HEK293 (cell line): Measurements from ENCODE around the gene SPTLC2.
A peak's percentile ranks its signal among the peaks of the same experiment; 100 is the strongest.

Experiments used
- CTCF ChIA-PET: fragments of 350-600 bp; formaldehyde crosslinking; extraction: SDS; loops from one replicate; lab custom pipeline; 2021; ENCODE audit warnings: antibody characterized with exemption; lab: Yijun Ruan, JAX
- POLR2A ChIA-PET: fragments of 300-600 bp; formaldehyde crosslinking; extraction: SDS; loops from one replicate; lab custom pipeline; 2020; ENCODE audit warnings: antibody characterized with exemption, inconsistent platforms; lab: Yijun Ruan, JAX
- H3K27ac ChIP-seq: fragments of 200-500 bp; sonication (Bioruptor generic); 2 replicates; pipeline ENCODE4 v1.5.1; 2014; ENCODE audit warnings: low read depth, low read length, control low read depth, inconsistent platforms; ENCODE audit errors: extremely low read depth
- H3K36me3 ChIP-seq, 2 experiments: fragments of 200-500 bp in 1 of 2; sonication (Bioruptor generic) in 1 of 2; 1 replicate in 1 of 2; 2 replicates in 1 of 2; pipeline ENCODE4 v1.5.1; 2014 to 2017; ENCODE audit warnings: inconsistent platforms in 2 of 2, low read length in 2 of 2; ENCODE audit not compliant: control insufficient read depth in 2 of 2, insufficient read depth in 1 of 2
- H3K4me1 ChIP-seq: fragments of 200-500 bp; sonication (Bioruptor generic); 2 replicates; pipeline ENCODE4 v1.5.1; 2014; ENCODE audit warnings: mild to moderate bottlenecking, low read length, inconsistent platforms; ENCODE audit not compliant: control insufficient read depth, insufficient read depth
- H3K4me3 ChIP-seq: 2 replicates; pipeline ENCODE4 v1.5.1; 2011; ENCODE audit warnings: low read depth, mild to moderate bottlenecking, control low read depth, low read length, moderate library complexity
- H3K9me3 ChIP-seq: fragments of 200-500 bp; sonication (Bioruptor generic); 2 replicates; pipeline ENCODE4 v1.5.1; 2014; ENCODE audit warnings: low read depth, low read length, inconsistent platforms; ENCODE audit not compliant: control insufficient read depth, insufficient read depth
- CTCF ChIP-seq: fragments of 450-650 bp; formaldehyde crosslinking; IDR thresholded peaks from 2 replicates; pipeline ENCODE4 v1.5.1; 2016; ENCODE audit warnings: missing biosample characterization, missing genetic modification characterization
- GLIS2 ChIP-seq: fragments of 450-650 bp; formaldehyde crosslinking; IDR thresholded peaks from 2 replicates; pipeline ENCODE4 v1.5.1; 2016; ENCODE audit warnings: missing biosample characterization, missing genetic modification characterization
- IKZF3 ChIP-seq: fragments of 450-650 bp; IDR thresholded peaks from 2 replicates; pipeline ENCODE4 v1.5.0; 2018; ENCODE audit warnings: missing biosample characterization, mild to moderate bottlenecking, missing genetic modification characterization, moderate library complexity
- KLF8 ChIP-seq: fragments of 450-650 bp; formaldehyde crosslinking; IDR thresholded peaks from 2 replicates; pipeline ENCODE4 v1.5.1; 2016; ENCODE audit warnings: missing biosample characterization, missing genetic modification characterization
- OVOL3 ChIP-seq: fragments of 450-650 bp; formaldehyde crosslinking; IDR thresholded peaks from 2 replicates; pipeline ENCODE4 v1.5.1; 2016; ENCODE audit warnings: missing biosample characterization, missing genetic modification characterization
- SCRT1 ChIP-seq: fragments of 450-650 bp; formaldehyde crosslinking; IDR thresholded peaks from 2 replicates; pipeline ENCODE4 v1.5.1; 2016; ENCODE audit warnings: missing biosample characterization, missing genetic modification characterization, borderline replicate concordance
- SCRT2 ChIP-seq: fragments of 450-650 bp; formaldehyde crosslinking; IDR thresholded peaks from 2 replicates; pipeline ENCODE4 v1.5.1; 2016; ENCODE audit warnings: missing biosample characterization, missing genetic modification characterization
- ZBTB17 ChIP-seq: fragments of 450-650 bp; formaldehyde crosslinking; IDR thresholded peaks from 2 replicates; pipeline ENCODE4 v1.5.1; 2016; ENCODE audit warnings: missing biosample characterization, missing genetic modification characterization
- ZFP3 ChIP-seq: fragments of 450-650 bp; formaldehyde crosslinking; IDR thresholded peaks from 2 replicates; pipeline ENCODE4 v1.5.1; 2016; ENCODE audit warnings: low read depth, missing biosample characterization, missing genetic modification characterization
- ZNF140 ChIP-seq: fragments of 450-650 bp; formaldehyde crosslinking; IDR thresholded peaks from 2 replicates; pipeline ENCODE4 v1.5.1; 2016; ENCODE audit warnings: missing biosample characterization, missing genetic modification characterization
- ZNF184 ChIP-seq: fragments of 450-650 bp; IDR thresholded peaks from 2 replicates; pipeline ENCODE4 v1.5.1; 2018; ENCODE audit warnings: missing biosample characterization, mild to moderate bottlenecking, missing genetic modification characterization
- ZNF239 ChIP-seq: fragments of 450-650 bp; formaldehyde crosslinking; IDR thresholded peaks from 2 replicates; pipeline ENCODE4 v1.5.1; 2016; ENCODE audit warnings: missing biosample characterization, missing genetic modification characterization
- ZNF248 ChIP-seq: fragments of 450-650 bp; formaldehyde crosslinking; IDR thresholded peaks from 2 replicates; pipeline ENCODE4 v1.5.1; 2017; ENCODE audit warnings: missing biosample characterization, missing genetic modification characterization
- ZNF416 ChIP-seq: fragments of 450-650 bp; formaldehyde crosslinking; IDR thresholded peaks from 2 replicates; pipeline ENCODE4 v1.5.1; 2016; ENCODE audit warnings: missing biosample characterization, missing genetic modification characterization
- ZNF488 ChIP-seq: fragments of 450-650 bp; formaldehyde crosslinking; IDR thresholded peaks from 2 replicates; pipeline ENCODE4 v1.5.1; 2016; ENCODE audit warnings: missing biosample characterization, missing genetic modification characterization
- ZNF501 ChIP-seq: fragments of 450-650 bp; formaldehyde crosslinking; IDR thresholded peaks from 2 replicates; pipeline ENCODE4 v1.5.1; 2016; ENCODE audit warnings: missing biosample characterization, missing genetic modification characterization
- ZNF510 ChIP-seq: fragments of 450-650 bp; formaldehyde crosslinking; IDR thresholded peaks from 2 replicates; pipeline ENCODE4 v1.5.1; 2018; ENCODE audit warnings: mild to moderate bottlenecking, missing genetic modification characterization, missing biosample characterization; ENCODE audit not compliant: insufficient replicate concordance
- ZNF555 ChIP-seq: fragments of 450-650 bp; formaldehyde crosslinking; conservative IDR thresholded peaks from 2 replicates; pipeline ENCODE4 v1.5.1; 2017; ENCODE audit warnings: missing biosample characterization, mild to moderate bottlenecking, missing genetic modification characterization, inconsistent platforms
- ZNF626 ChIP-seq: fragments of 450-650 bp; sonication (Bioruptor Pico); formaldehyde crosslinking; IDR thresholded peaks from 2 replicates; pipeline ENCODE4 v1.5.1; 2018; ENCODE audit warnings: missing biosample characterization, missing genetic modification characterization, inconsistent platforms
- ZNF654 ChIP-seq: fragments of 450-650 bp; formaldehyde crosslinking; IDR thresholded peaks from 2 replicates; pipeline ENCODE4 v1.5.1; 2016; ENCODE audit warnings: low read depth, missing biosample characterization, missing genetic modification characterization
- ZSCAN4 ChIP-seq: fragments of 450-650 bp; formaldehyde crosslinking; IDR thresholded peaks from 2 replicates; pipeline ENCODE4 v1.5.1; 2017; ENCODE audit warnings: missing biosample characterization, missing genetic modification characterization
- TF ChIP-seq, protein P1 (sequence below): fragments of 450-650 bp; formaldehyde crosslinking; IDR thresholded peaks from 2 replicates; pipeline ENCODE4 v1.5.1; 2016; ENCODE audit warnings: missing biosample characterization, missing genetic modification characterization, borderline replicate concordance
- TF ChIP-seq, protein P2 (sequence below): fragments of 450-650 bp; formaldehyde crosslinking; IDR thresholded peaks from 2 replicates; pipeline ENCODE4 v1.5.1; 2016; ENCODE audit warnings: missing biosample characterization, missing genetic modification characterization

The SPTLC2 gene

DNA sequence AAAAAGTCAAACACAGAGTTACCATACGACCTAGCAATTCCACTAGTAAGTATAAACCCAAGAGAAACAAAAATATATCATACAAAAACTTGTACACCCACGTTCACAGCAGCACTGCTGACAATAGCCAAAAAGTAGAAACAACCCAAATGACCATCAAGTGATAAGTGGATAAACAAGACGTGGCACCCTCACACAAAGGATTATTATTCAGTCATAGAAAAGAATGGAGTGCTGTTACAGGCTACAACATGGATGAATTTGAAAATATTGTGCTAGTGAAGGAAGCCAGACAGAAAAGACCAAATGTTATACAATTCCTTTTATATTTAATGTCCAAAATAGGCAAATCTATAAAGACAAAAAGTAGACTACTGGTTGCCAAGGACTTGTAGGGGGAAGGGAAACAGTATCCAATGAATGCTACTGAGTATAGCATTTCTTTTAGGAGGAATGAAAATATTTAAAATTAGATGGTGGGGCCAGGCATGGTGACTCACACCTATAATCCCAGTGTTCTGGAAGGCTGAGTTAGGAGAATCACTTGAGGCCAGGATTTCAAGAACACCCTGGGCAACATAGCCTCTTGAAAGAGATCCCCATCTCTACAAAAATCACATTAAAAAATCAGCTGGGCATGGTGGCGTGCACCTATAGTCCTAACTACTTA, 41.9 kb downstream of the SPTLC2 start:
- Histone ChIP-seq H3K4me1 (peaks cover 8% of the 10 kb centered on the region; the same call in 1 of the 2 replicates), H3K9me3 (no peaks in the 10 kb centered on the region), H3K36me3 (peaks cover 0 to 21% of the 10 kb centered on the region in 2 experiments; a peak in 2 of 3 replicates), H3K4me3 (no peak overlapping the region), H3K27ac (no peak overlapping the region)
- POLR2A ChIA-PET = no interaction called here
- TF ChIP-seq ZNF626 (tag by site-specific recombination) = no peak
- TF ChIP-seq GLIS2 = no peak
- TF ChIP-seq ZNF140 (tag by site-specific recombination) = no peak
- no peak for TF ChIP-seq ZNF488 (tag by site-specific recombination)
- TF ChIP-seq ZNF248 = no peak
- CTCF ChIA-PET = no interaction called here

- TF ChIP-seq, protein P1, sequence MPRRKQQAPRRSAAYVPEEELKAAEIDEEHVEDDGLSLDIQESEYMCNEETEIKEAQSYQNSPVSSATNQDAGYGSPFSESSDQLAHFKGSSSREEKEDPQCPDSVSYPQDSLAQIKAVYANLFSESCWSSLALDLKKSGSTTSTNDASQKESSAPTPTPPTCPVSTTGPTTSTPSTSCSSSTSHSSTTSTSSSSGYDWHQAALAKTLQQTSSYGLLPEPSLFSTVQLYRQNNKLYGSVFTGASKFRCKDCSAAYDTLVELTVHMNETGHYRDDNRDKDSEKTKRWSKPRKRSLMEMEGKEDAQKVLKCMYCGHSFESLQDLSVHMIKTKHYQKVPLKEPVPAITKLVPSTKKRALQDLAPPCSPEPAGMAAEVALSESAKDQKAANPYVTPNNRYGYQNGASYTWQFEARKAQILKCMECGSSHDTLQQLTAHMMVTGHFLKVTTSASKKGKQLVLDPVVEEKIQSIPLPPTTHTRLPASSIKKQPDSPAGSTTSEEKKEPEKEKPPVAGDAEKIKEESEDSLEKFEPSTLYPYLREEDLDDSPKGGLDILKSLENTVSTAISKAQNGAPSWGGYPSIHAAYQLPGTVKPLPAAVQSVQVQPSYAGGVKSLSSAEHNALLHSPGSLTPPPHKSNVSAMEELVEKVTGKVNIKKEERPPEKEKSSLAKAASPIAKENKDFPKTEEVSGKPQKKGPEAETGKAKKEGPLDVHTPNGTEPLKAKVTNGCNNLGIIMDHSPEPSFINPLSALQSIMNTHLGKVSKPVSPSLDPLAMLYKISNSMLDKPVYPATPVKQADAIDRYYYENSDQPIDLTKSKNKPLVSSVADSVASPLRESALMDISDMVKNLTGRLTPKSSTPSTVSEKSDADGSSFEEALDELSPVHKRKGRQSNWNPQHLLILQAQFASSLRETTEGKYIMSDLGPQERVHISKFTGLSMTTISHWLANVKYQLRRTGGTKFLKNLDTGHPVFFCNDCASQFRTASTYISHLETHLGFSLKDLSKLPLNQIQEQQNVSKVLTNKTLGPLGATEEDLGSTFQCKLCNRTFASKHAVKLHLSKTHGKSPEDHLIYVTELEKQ = no peak
- no peak for TF ChIP-seq ZNF510 (tag by site-specific recombination)
- TF ChIP-seq ZNF555 (tag by site-specific recombination) = no peak
- TF ChIP-seq ZNF184 = no peak
- TF ChIP-seq ZSCAN4 (tag by site-specific recombination) = no peak
- no peak for TF ChIP-seq IKZF3
- POLR2A ChIA-PET = no interaction called here
- no peak overlapping the region for H3K27ac ChIP-seq
- H3K4me1 ChIP-seq = peaks cover 4% of the 10 kb centered on the region; the same call in 1 of the 2 replicates
- no peak overlapping the region for H3K4me3 ChIP-seq
- H3K36me3 ChIP-seq = peaks cover 5 to 26% of the 10 kb centered on the region in 2 experiments
- H3K9me3 ChIP-seq = no peaks in the 10 kb centered on the region
- CTCF ChIA-PET = no interaction called here
Observed at GRCh38 chr14:77573964-77574363, 42.5 kb downstream of the SPTLC2 start.

DNA sequence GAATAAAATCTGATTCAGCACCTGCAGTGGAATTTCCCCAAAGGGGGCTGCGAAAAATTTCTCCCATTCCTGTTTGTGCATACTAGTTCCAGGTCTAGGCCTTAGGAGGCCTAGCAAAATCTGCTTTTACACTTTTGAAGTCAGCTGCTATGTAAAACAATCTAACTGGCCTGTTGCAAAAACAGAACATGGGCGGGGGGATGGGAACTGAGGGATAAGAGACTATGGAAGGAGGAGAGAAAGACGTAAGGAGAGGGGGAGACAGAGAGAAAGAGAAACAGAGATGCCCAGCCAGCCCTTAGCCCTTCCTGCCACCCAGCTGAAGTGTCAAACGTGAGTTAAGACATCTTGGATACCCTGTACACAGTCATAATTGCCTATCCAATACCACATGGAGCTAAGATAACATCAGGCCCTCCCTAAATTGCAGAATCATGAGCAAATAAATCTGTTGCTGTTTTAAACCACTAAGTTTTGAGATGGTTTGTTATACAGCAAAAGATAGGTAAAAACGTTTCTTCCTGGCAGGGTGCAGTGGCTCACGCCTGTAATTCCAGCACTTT, 45.6 kb downstream of the SPTLC2 start:
- CTCF ChIA-PET = interaction anchor here (1.2 kb wide), 1 partner anchor 37 kb away, joined by 3 read pairs; no protein-coding TSS in a partner anchor
- TF ChIP-seq CTCF (tag by site-specific recombination) = no peak
- TF ChIP-seq GLIS2 = no peak
- no peak for TF ChIP-seq ZFP3 (tag by site-specific recombination)
- TF ChIP-seq ZNF501 (tag by site-specific recombination) = no peak
- no peak for TF ChIP-seq ZNF239 (tag by site-specific recombination)
- peak; percentile 75 for TF ChIP-seq SCRT2 (tag by site-specific recombination)
- no peak for TF ChIP-seq ZNF654 (tag by site-specific recombination)
- no peak for TF ChIP-seq KLF8 (tag by site-specific recombination)
- no peak for TF ChIP-seq ZNF416 (tag by site-specific recombination)
- peak; percentile 60 for TF ChIP-seq SCRT1 (tag by site-specific recombination)
- TF ChIP-seq OVOL3 (tag by site-specific recombination) = no peak
- TF ChIP-seq, protein P2, sequence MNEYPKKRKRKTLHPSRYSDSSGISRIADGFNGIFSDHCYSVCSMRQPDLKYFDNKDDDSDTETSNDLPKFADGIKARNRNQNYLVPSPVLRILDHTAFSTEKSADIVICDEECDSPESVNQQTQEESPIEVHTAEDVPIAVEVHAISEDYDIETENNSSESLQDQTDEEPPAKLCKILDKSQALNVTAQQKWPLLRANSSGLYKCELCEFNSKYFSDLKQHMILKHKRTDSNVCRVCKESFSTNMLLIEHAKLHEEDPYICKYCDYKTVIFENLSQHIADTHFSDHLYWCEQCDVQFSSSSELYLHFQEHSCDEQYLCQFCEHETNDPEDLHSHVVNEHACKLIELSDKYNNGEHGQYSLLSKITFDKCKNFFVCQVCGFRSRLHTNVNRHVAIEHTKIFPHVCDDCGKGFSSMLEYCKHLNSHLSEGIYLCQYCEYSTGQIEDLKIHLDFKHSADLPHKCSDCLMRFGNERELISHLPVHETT (tag by site-specific recombination) = no peak
- no peak for TF ChIP-seq ZBTB17 (tag by site-specific recombination)

More for the DNA sequence above, 45.6 kb downstream of the SPTLC2 start:
- POLR2A ChIA-PET = interaction anchor here (0.6 kb wide), 1 partner anchor 114 kb away, joined by 3 read pairs; the partner anchor contains the start of gene VIPAS39
- Histone ChIP-seq H3K27ac (no peak overlapping the region), H3K36me3 (peaks cover 6 to 22% of the 10 kb centered on the region in 2 experiments), H3K4me1 (peaks cover 4% of the 10 kb centered on the region; the same call in 1 of the 2 replicates), H3K4me3 (no peak overlapping the region), H3K9me3 (no peaks in the 10 kb centered on the region)
